K562 (cell line): ENCODE results near the gene CRYBG1. TPM values are rescaled to one million over a fixed set of nuclear protein-coding genes. Genes with fewer than 3 reads are reported as not detected.

Source experiments
- ATAC-seq: fragments of 200-7000 bp; cut with Tn5 transposase; 3 replicates; pipeline ENCODE4 v1.9.1; 2020; ENCODE audit warnings: moderate library complexity
- BruUV-seq: library from RNA; stranded (reverse); fragments of 400-500 nt; replicated peaks from 2 replicates; lab custom pipeline; 2021; lab: Mats Ljungman, UMichigan
- CTCF ChIA-PET: fragments of 300-600 bp; formaldehyde crosslinking; extraction: SDS; loops from one replicate; lab custom pipeline; 2021; ENCODE audit warnings: low intra/inter-chr PET ratio; lab: Yijun Ruan, JAX
- POLR2A ChIA-PET: fragments of 300-600, 350-650 bp; sonication (Branson Sonifier 250); formaldehyde crosslinking; extraction: SDS; loops from one replicate; lab custom pipeline; 2021; ENCODE audit warnings: antibody characterized with exemption, inconsistent platforms; lab: Yijun Ruan, JAX
- DNase-seq, 4 experiments: peaks; one replicate each; pipeline versions ENCODE4 v3.0.0 to v3.0.0-alpha.2; 2011 to 2018; ENCODE audit warnings: low spot score in 3 of 4, mixed read lengths in 3 of 4; ENCODE audit errors: extremely low read depth in 1 of 4
- FAIRE-seq: peaks from 2 replicates; lab custom pipeline; 2011; peaks lifted over from hg19 to GRCh38; lab: Jason Lieb, UNC
- H2AFZ ChIP-seq: 2 replicates; pipeline ENCODE4 v1.6.0; 2011; ENCODE audit warnings: low read depth, low read length, control low read depth, inconsistent platforms
- H3K27ac ChIP-seq: fragments of 200-600 bp; 3 replicates; pipeline ENCODE4 v1.8.0; 2011; ENCODE audit warnings: low read depth, mild to moderate bottlenecking, control low read depth, inconsistent platforms, low read length, moderate library complexity, mixed read lengths; ENCODE audit errors: extremely low read depth
- H3K27me3 ChIP-seq, 2 experiments: fragments of 300-600 bp in 1 of 2; 2 replicates in 1 of 2; 3 replicates in 1 of 2; pipeline versions ENCODE4 v1.6.0 to v1.8.0; 2011; ENCODE audit warnings: inconsistent platforms in 2 of 2, low read length in 2 of 2, mild to moderate bottlenecking in 1 of 2, mixed read lengths in 1 of 2, moderate library complexity in 1 of 2; ENCODE audit not compliant: control insufficient read depth in 2 of 2, insufficient read depth in 2 of 2
- H3K36me3 ChIP-seq: fragments of 300-600 bp; 3 replicates; pipeline ENCODE4 v1.8.0; 2011; ENCODE audit warnings: mild to moderate bottlenecking, low read length, inconsistent platforms; ENCODE audit not compliant: control insufficient read depth, insufficient read depth
- H3K4me1 ChIP-seq, 2 experiments: fragments of 200-600 bp in 1 of 2; replicated peaks in 1 of 2; 2 replicates in 1 of 2; 3 replicates in 1 of 2; pipeline versions ENCODE4 v1.5.1 to v1.8.0; 2011; ENCODE audit warnings: inconsistent platforms in 2 of 2, low read length in 2 of 2, mild to moderate bottlenecking in 1 of 2, mixed read lengths in 1 of 2, moderate library complexity in 1 of 2; ENCODE audit not compliant: control insufficient read depth in 2 of 2, insufficient read depth in 2 of 2
- H3K4me2 ChIP-seq: 2 replicates; pipeline ENCODE4 v1.6.1; 2011; ENCODE audit warnings: low read length, control low read depth, inconsistent platforms, mixed read lengths; ENCODE audit not compliant: insufficient read depth
- H3K4me3 ChIP-seq: fragments of 200-600 bp; sonication (generic), shearing (Covaris generic); 2 replicates; pipeline ENCODE4 v1.5.1; 2016; ENCODE audit warnings: control low read depth, inconsistent platforms
- H3K79me2 ChIP-seq: fragments of 200-600 bp; 3 replicates; pipeline ENCODE4 v1.8.0; 2011; ENCODE audit warnings: low read length, inconsistent platforms; ENCODE audit not compliant: control insufficient read depth, insufficient read depth
- H3K9ac ChIP-seq, 2 experiments: 2 replicates each; pipeline versions ENCODE4 v1.6.0 to v1.6.1; 2011; ENCODE audit warnings: low read depth in 2 of 2, low read length in 2 of 2, control low read depth in 1 of 2, inconsistent platforms in 1 of 2, mild to moderate bottlenecking in 1 of 2, mixed read lengths in 1 of 2; ENCODE audit not compliant: insufficient read depth in 1 of 2
- H3K9me1 ChIP-seq: one replicate; pipeline ENCODE4 v1.6.0; 2011; ENCODE audit warnings: inconsistent platforms, mild to moderate bottlenecking, low read length, moderate library complexity; ENCODE audit not compliant: control insufficient read depth, insufficient read depth
- H3K9me3 ChIP-seq: replicated peaks from 2 replicates; pipeline ENCODE4 v1.5.1; 2011; ENCODE audit warnings: low read depth, low read length, inconsistent platforms; ENCODE audit not compliant: control insufficient read depth, insufficient read depth
- H4K20me1 ChIP-seq: replicated peaks from 2 replicates; pipeline ENCODE4 v1.6.1; 2011; ENCODE audit warnings: low read length, inconsistent platforms, mixed read lengths; ENCODE audit not compliant: control insufficient read depth, insufficient read depth
- CEBPB ChIP-seq: fragments of 450-650 bp; IDR thresholded peaks from 2 replicates; pipeline ENCODE4 v1.6.1; 2016; ENCODE audit warnings: missing genetic modification characterization, missing compliant biosample characterization
- HDGF ChIP-seq: fragments of 450-650 bp; IDR thresholded peaks from 2 replicates; pipeline ENCODE4 v1.6.1; 2016
- MLLT1 ChIP-seq, 2 experiments: fragments of 450-650 bp; IDR thresholded peaks; 2 replicates each; pipeline ENCODE4 v1.6.1; 2016
- NFE2 ChIP-seq: IDR thresholded peaks from 2 replicates; pipeline ENCODE4 v1.6.1; 2014; ENCODE audit warnings: antibody characterized with exemption, low read depth
- NFRKB ChIP-seq: fragments of 450-650 bp; IDR thresholded peaks from 2 replicates; pipeline ENCODE4 v1.6.1; 2016; ENCODE audit warnings: low read depth
- NFXL1 ChIP-seq: fragments of 450-650 bp; formaldehyde crosslinking; IDR thresholded peaks from 2 replicates; pipeline ENCODE4 v1.4.0; 2021; ENCODE audit warnings: mild to moderate bottlenecking
- RBM17 ChIP-seq: fragments of 200-400 bp; formaldehyde crosslinking; IDR thresholded peaks from 2 replicates; pipeline ENCODE4 v1.6.1; 2017; ENCODE audit warnings: low read depth, mild to moderate bottlenecking, low read length, borderline replicate concordance
- SLC30A9 ChIP-seq: fragments of 250-450 bp; sonication (Bioruptor Pico); IDR thresholded peaks from 2 replicates; pipeline ENCODE4 v1.8.0; 2022; ENCODE audit warnings: mild to moderate bottlenecking, moderate library complexity
- SRSF3 ChIP-seq: fragments of 200-400 bp; formaldehyde crosslinking; IDR thresholded peaks from 2 replicates; pipeline ENCODE4 v1.6.1; 2016; ENCODE audit warnings: mild to moderate bottlenecking, low read length, moderate library complexity; ENCODE audit not compliant: insufficient read depth
- ZBTB8A ChIP-seq: fragments of 450-650 bp; IDR thresholded peaks from 2 replicates; pipeline ENCODE4 v1.6.1; 2018; ENCODE audit warnings: mild to moderate bottlenecking, moderate library complexity; ENCODE audit not compliant: partially characterized antibody
- ZFPM2 ChIP-seq: fragments of 250-450 bp; sonication (Bioruptor Pico); IDR thresholded peaks from 2 replicates; pipeline ENCODE4 v1.5.1; 2022; ENCODE audit warnings: mild to moderate bottlenecking
- ZNF124 ChIP-seq: sonication (generic); formaldehyde crosslinking; IDR thresholded peaks from 2 replicates; pipeline ENCODE4 v1.8.1; 2022; ENCODE audit warnings: missing genetic modification reagents
- ZNF175 ChIP-seq: fragments of 200-800 bp; sonication (Bioruptor generic); IDR thresholded peaks from 2 replicates; pipeline ENCODE4 v1.6.1; 2016; ENCODE audit warnings: low read depth, mild to moderate bottlenecking, missing genetic modification characterization, missing compliant biosample characterization
- ZNF696 ChIP-seq: fragments of 250-450 bp; sonication (Bioruptor Pico); conservative IDR thresholded peaks from 2 replicates; pipeline ENCODE4 v1.4.0; 2020; ENCODE audit warnings: mild to moderate bottlenecking, moderate library complexity
- ZNF780A ChIP-seq: fragments of 250-450 bp; sonication (Bioruptor Pico); IDR thresholded peaks from 2 replicates; pipeline ENCODE4 v1.5.0; 2021; ENCODE audit warnings: mild to moderate bottlenecking
- WGBS: fragments of 100-300 bp; shearing (Covaris generic); methylation state at CpG from one replicate; pipeline ENCODE4 v1.1.6; 2016; ENCODE audit warnings: low coverage, mixed read lengths; ENCODE audit not compliant: insufficient coverage; ENCODE audit errors: missing lambda C conversion rate; 5-methylcytosine and 5-hydroxymethylcytosine counted together
- in situ Hi-C: fragments of 300-500 bp; cut with MboI; formaldehyde crosslinking; loops from 4 replicates; pipeline ENCODE4 v1.15.0; 2018; ENCODE audit warnings: inconsistent platforms, mixed read lengths
- intact Hi-C: fragments of 100-400 bp; cut with micrococcal nuclease; formaldehyde crosslinking; loops from 2 replicates; pipeline ENCODE4 v1.14.2; 2022
- polyA plus RNA-seq, 8 experiments: library from polyadenylated mRNA; depleted of rRNA in 4 of 8; stranded (reverse) in 5 of 8; unstranded in 3 of 8; fragments of >200 nt; fragmentation: Nextera tagmentation in 2 of 8; fragmentation: Illumina TruSeq in 1 of 8; extraction: Ambion mirVana in 2 of 8; extraction: Trizol in 1 of 8; gene quantifications; 2 replicates each; pipeline versions ENCODE4 v1.2.1 to v1.2.3, GENCODE V29; 2011 to 2014; ENCODE audit warnings: inconsistent platforms in 1 of 8, missing spikeins in 1 of 8
- total RNA-seq, 7 experiments: library from RNA; depleted of rRNA in 6 of 7; stranded (reverse); fragments of >200 nt in 6 of 7; fragmentation: Illumina TruSeq in 2 of 7; extraction: Trizol in 2 of 7; gene quantifications; 2 replicates each; pipeline versions ENCODE4 v1.2.1 to v1.2.3, GENCODE V29; 2011 to 2021; ENCODE audit warnings: low replicate concordance in 1 of 7
- TF ChIP-seq, protein P1 (sequence below): sonication (generic); formaldehyde crosslinking; IDR thresholded peaks from 2 replicates; pipeline ENCODE4 v1.8.0; 2022; ENCODE audit warnings: mild to moderate bottlenecking, missing genetic modification reagents
- TF ChIP-seq, protein P2 (sequence below): fragments of 450-650 bp; formaldehyde crosslinking; IDR thresholded peaks from 2 replicates; pipeline ENCODE4 v1.4.0; 2022; ENCODE audit warnings: missing genetic modification characterization

CRYBG1 gene
- total and polyA plus RNA-seq, 9 of the 15 experiments (the other 6 are each of a cell fraction or from before 2014, with no cell fraction given) = 0.07 to 0.47 (median 0.11) TPM

DNA sequence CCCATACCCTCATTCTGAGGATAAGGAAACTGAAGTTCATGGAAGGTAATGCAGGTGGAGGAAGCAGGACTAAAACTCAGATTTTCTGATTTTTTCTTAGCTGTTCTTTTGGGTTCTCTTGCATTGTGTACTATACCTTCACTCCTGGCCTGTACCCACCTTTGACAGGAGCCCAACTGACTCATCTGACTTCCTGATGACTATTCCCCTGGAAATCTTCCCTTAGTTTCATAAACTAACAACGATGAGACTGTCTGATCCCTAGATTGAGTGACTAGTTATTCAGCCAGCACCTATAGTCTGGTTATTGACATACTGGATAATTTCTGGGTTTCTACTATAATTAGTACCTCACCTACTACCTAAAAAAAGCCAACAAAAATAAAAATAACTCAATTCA is 10.1 kb downstream of the CRYBG1 start:
- DNase-seq = no peak
- Histone ChIP-seq H2AFZ (no peak overlapping the region), H4K20me1 (no peaks in the 10 kb centered on the region), H3K27me3 (no peaks in the 10 kb centered on the region), H3K4me3 (no peak overlapping the region), H3K9me1 (no peaks in the 10 kb centered on the region), H3K4me1 (no peaks in the 10 kb centered on the region), H3K9ac (no peak overlapping the region), H3K9me3 (no peaks in the 10 kb centered on the region), H3K4me2 (no peak overlapping the region), H3K79me2 (no peaks in the 10 kb centered on the region), H3K36me3 (no peaks in the 10 kb centered on the region), H3K27ac (no peak overlapping the region)
- FAIRE-seq = no peak
- BruUV-seq = no TSS peak
- ChIA-PET CTCF (interaction anchor here (0.9 kb wide), 1 partner anchor 27 kb away, joined by 4 read pairs; no protein-coding TSS in a partner anchor), POLR2A (no interaction called here)
- in situ Hi-C loops (no loop called here), intact Hi-C loops (no loop called here)
- TF ChIP-seq CEBPB = no peak
- TF ChIP-seq, protein P1, sequence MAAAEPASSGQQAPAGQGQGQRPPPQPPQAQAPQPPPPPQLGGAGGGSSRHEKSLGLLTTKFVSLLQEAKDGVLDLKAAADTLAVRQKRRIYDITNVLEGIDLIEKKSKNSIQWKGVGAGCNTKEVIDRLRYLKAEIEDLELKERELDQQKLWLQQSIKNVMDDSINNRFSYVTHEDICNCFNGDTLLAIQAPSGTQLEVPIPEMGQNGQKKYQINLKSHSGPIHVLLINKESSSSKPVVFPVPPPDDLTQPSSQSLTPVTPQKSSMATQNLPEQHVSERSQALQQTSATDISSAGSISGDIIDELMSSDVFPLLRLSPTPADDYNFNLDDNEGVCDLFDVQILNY (CRISPR knock-in tag) = no peak
- TF ChIP-seq HDGF = no peak
- no peak for TF ChIP-seq NFXL1
- TF ChIP-seq SLC30A9 (CRISPR knock-in tag) = no peak
- no peak for TF ChIP-seq ZNF696 (CRISPR knock-in tag)
- no peak for TF ChIP-seq MLLT1 (IDR thresholded peaks at IDR 0.05)
- TF ChIP-seq ZFPM2 (CRISPR knock-in tag) = no peak
- TF ChIP-seq ZNF124 (CRISPR knock-in tag) = no peak
- no peak for TF ChIP-seq RBM17
- no peak for TF ChIP-seq NFRKB
- TF ChIP-seq, protein P2, sequence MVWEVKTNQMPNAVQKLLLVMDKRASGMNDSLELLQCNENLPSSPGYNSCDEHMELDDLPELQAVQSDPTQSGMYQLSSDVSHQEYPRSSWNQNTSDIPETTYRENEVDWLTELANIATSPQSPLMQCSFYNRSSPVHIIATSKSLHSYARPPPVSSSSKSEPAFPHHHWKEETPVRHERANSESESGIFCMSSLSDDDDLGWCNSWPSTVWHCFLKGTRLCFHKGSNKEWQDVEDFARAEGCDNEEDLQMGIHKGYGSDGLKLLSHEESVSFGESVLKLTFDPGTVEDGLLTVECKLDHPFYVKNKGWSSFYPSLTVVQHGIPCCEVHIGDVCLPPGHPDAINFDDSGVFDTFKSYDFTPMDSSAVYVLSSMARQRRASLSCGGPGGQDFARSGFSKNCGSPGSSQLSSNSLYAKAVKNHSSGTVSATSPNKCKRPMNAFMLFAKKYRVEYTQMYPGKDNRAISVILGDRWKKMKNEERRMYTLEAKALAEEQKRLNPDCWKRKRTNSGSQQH (CRISPR knock-in tag) = no peak
- no peak for TF ChIP-seq ZNF175 (CRISPR knock-in tag)
- TF ChIP-seq NFE2 = no peak
- TF ChIP-seq SRSF3 = no peak
- TF ChIP-seq ZNF780A (CRISPR knock-in tag) = no peak
- TF ChIP-seq ZBTB8A = no peak
- 5% methylated on average over 1 of the region's 1 CpG for WGBS
- no peak for ATAC-seq
